Stimulated activated CD4-positive, alpha-beta T cell treated with anti-CD3 and anti-CD28 coated beads, Interleukin-1b, Interleukin-23, amount 100 ng/mL, for 24 hours (primary cell): ENCODE measurements around the gene SYCE1L.
"Not testable (repeated sequence)": the region's sequence is repeated elsewhere in the genome, so short reads cannot be mapped to it uniquely, and the experiment has no call there.

Experiments used
- DNase-seq, 4 experiments: peaks; one replicate each; pipeline ENCODE4 v3.0.0-alpha.2; 2020; ENCODE audit warnings: low read depth in 4 of 4, low spot score in 1 of 4

The SYCE1L gene

DNA sequence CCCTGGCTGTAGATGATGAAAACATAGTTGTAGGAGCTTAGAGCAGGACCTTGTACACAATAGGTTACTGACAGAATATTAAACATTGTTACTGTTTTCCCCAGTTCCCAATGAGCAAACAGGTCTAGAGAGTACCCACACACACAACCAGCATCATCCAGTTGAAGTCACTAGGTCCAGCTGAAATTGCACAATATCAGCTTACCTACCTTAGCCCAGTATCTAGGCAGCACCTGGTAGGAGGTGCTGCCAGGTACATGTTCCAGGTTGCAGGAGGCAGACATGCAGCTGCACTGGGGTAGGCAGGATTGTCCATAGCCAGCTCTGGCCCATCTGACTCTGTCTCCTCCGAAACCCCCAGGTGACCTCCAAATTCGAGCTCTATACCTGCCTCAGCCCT, 1.5 kb upstream of the SYCE1L start:
- no peak for DNase-seq

DNA sequence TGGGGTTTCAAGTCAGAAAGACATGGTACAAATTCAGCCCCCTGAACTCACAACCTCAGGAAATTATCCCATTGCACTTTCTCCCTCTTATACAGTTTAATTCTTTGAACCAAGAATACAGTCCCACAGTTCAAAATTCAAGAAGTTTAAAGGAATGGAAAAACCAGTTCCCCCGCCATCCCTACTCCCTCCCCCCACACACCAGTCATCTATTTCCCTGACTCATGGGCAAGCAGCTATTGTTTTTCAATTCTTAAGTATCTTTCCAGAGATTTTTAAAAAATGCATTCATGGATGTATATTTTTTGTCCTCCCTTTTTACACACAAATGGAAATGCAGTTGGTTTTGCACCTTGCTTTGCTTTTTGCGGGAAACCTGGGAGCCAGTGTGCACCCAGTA, 7.3 kb downstream of the SYCE1L start:
- no peak for DNase-seq

GRCh38 chr16:77207030-77207429, 7.8 kb downstream of the SYCE1L start:
- DNase-seq = no peak

DNA sequence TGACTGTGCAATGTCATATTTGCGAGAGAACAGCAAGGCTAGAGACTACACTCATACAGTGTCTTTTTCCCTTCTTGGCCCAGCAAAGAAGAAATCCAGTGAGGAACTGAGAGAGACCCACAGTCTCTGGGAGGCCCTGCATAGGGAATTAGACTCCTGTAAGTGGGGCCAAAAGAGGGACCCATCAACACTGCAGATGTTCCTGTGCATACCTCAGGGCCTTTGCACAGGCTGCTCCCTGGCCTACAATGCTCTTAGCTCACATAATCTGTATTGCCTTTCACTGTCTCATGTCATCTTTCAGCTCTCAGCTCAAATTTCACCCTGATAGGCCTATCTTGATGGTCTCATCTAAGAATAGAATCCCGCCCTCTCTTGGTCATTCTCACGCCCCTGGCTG, 9.2 kb downstream of the SYCE1L start:
- DNase-seq = no peak

DNA sequence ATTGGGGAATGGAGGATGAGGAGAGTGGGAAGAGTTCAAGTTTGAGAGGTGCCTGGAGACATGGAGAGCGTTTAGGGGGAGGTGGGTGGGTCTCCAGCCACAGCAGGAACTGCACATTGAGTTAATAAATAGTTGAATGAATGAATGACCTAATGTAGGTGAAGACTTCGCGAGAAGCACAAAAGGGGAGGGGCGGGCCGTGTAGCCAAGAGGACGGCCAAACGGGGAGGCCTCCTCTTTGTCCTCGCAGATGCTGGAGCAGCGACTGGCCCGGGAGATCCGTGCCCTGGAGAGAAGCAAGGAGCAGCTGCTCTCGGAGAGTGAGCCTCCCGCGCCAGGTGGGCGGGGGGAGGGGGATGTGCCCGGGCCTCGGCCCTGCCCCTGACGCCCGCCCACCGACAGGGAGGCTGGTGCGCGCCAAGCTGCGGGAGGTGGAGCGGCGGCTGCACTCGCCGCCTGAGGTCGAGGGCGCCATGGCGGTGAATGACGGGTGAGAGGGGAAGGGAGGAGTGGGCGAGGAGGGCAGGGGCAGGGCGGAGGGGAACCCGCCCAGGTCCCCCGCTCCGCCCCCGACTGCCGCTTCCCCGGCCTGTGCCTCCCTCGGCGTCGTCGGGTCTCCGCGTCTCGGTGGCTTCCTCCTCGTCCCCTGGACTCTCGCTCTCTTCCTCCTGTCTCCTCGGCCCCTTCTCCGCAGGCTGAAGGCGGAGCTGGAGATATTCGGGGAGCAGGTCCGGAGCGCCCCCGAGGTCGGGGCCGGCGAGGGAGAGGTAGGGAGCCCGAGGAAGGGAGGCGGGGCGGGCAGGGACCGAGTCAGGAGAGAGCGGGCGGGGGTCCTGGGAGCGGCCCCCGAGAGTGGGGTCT, 12.9 kb downstream of the SYCE1L start:
- DNase-seq = peak in 3 of 4 experiments; percentile 36 to 63 (median 63)

- DNase-seq = peak; percentile 38 to 66 (median 58)
Observed at GRCh38 chr16:77212741-77213541, 13.7 kb downstream of the SYCE1L start.

DNA sequence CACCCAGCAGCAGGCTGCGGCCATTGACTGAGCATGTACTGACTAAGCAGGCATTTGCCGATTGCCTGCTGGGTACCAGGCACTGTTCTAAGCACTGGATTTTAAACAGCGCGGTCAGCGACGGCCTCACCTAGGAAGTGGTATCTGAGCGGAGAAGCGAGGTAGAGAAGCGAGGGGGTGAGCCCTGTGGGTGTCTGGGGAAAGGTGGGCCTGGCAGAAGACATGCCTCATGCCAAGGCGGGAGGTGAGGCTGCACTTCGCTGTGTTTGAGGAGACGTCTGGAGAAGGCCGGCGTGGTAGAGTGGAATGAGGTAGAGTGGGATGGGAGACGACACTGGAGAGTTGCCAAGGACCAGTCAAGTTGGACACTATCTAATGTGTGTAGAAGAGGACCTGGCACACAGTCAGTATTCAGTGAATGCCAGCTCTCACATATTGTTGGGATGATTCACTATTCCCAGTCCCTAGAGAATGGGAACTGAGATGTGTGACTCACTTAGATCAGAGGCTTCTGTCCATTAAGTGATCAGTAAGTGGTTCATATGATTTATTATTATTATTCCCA, 14.4 kb downstream of the SYCE1L start:
- no peak for DNase-seq

DNA sequence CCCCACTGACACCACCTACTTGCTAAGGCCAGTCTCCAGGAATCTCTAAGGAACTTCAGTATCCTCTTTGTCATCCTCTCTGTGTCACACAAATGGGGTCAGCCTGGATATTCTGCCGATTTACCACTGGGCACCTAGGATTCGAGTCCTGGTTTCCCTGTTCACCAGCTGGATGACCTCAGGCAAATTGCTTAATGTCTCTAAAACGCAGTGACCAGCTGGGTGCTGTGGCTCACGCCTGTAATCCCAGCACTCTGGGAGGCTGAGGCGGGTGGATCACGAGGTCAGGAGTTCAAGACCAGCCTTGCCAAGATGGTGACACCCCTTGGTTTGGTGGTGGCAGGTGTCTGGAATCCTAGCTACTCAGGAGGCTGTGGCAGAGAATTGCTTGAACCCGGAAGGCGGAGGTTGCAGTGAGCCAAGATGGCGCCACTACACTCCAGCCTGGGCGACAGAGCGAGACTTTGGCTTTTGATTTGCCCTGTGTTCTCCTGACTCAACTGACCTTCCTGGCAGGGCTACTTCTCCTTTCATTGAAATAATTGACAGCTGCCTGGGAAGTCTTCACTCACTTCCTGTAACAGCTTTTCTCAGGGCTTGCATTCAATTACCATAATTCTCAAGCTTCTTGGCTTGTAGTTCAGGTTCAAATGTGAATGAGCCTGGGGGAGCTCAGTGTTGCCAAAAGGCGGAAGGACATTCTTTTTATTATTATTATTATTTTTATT, 15.4 kb downstream of the SYCE1L start:
- no peak for DNase-seq

GRCh38 chr16:77219437-77219836, 20.2 kb downstream of the SYCE1L start:
- no peak for DNase-seq

DNA sequence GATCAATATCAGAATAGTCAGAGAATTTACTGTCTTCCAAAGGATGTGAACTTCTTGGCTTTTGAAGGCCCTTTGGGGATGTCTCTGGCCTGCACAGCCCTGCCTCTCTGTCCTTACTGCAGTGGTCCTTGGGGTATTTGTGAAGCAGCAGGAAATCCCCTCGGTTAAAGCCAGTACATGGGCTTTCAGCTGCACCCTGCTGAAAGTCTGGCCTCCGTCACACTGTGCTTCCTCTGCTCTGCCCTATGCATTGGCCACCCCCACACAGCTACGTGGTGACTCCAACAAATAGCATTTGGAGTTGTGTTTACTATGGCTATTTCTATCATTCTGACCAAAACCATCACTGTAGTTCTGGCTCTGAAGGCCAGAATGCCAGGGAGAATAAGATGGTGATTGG, 21.2 kb downstream of the SYCE1L start:
- no peak for DNase-seq

DNA sequence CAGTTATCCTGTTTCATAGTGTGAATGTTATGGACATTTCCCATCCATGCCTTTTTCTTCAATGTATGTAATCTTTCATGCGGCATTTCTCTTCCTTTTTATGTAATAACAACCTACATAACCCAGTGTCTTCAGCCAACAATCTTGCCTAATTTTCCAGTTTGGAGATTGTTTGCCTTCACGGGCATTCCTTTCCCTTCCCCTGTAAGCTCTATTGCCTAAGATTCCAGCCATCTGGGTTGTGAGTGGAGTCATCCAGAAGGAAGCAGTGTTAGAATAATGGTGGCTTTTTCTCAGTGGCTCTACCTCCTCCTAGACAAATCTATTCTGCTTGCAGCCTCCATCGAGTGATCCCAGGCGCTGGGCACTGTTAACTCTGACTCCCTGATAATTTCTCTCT, 22.3 kb downstream of the SYCE1L start:
- DNase-seq = no peak

GRCh38 chr16:77223184-77223583, 24.0 kb downstream of the SYCE1L start:
- DNase-seq = no peak

DNA sequence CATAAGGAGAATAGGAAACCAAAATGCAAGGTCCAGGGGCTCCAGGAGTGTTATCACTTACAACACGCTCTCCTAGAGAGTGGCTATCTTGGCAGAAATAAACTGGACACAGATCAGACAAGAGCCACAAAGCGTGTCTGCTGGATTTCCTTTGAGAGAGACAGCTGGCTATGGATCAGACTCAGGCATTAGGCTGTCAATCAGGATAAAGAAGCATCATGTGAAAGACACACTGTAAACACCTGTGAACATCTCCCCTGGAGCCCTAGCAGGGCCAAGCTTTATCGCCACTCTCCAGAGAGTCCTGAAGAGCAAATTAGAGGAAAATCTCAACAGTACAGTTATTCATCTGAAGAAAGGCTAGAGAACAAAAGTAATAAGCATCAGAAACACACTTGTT, 26.0 kb downstream of the SYCE1L start:
- DNase-seq = no peak

GRCh38 chr16:77227745-77228144, 28.5 kb downstream of the SYCE1L start:
- no peak for DNase-seq

DNA sequence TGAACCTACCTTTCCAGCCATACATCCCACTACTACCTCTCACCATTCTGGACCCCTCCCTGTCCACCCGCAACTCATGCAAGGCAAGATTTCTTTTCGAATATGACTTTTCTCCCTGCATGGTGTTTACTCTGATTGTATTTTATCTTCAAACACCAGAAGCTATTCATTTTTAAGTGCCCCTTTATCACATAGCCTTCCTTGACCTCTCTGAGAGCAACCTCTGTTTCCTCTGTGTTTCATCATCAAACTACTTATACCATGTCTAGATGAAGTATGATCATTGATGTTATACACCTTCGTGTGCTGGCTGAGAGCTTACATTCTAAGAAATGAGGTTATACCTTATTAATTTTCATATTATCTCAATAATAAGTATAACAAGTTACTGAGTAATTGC, 31.8 kb downstream of the SYCE1L start:
- DNase-seq = no peak

GRCh38 chr16:77233799-77234519, 34.8 kb downstream of the SYCE1L start:
- no peak for DNase-seq

DNA sequence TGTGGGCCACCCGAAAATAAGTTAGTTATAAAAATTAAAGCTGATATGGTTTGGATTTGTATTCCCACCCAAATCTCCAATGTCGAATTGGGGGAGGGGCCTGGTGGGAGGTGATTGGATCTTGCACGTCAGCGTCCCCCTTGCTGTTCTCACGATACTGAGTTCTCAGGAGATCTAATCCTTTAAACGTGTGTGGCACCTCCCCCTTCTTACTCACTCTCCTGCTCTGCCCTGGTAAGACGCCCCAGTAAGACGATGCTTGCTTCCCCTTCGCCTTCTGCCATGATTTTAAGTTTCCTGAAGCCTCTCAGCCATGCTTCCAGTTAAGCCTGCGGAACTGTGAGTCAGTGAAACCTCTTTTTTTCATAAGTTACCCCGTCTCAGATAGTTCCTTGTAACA, 35.4 kb downstream of the SYCE1L start:
- DNase-seq = no peak

- DNase-seq = peak; percentile 78 to 88 (median 82)
Observed at GRCh38 chr16:77236063-77236511, 36.9 kb downstream of the SYCE1L start.

- DNase-seq = no peak
Observed at GRCh38 chr16:77238593-77238992, 39.4 kb downstream of the SYCE1L start.

- not testable (repeated sequence) for DNase-seq
Observed at GRCh38 chr16:77242471-77242870, 43.3 kb downstream of the SYCE1L start.

DNA sequence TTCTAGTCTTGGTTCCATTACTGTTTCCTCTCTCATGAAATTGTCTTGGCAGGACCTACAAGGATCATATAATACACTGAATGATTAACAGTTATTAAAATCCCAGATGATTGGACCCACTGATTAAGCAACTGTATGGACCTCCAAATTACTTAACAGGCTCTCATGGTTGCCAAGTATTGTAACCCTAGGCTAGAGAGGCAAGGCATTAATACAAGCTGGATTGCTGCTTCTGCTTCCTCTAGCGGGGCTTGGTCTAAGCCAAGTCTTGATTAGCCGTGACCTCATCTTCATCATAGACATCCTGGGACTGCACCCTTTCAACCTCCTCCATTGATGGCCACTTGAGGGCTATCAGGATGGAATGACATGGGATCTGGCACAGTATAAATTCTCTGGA, 46.9 kb downstream of the SYCE1L start:
- DNase-seq = no peak
